Body of pancreas (tissue), 4 donors: Measurements from ENCODE around the gene NPM3.

Experiments used
- CTCF ChIP-seq, 7 experiments: fragments of 450-650 bp in 4 of 7; fragments of 200-600 bp in 3 of 7; sonication (generic) in 3 of 7; IDR thresholded peaks; one replicate each; pipeline ENCODE4 v1.5.1; 2016 to 2019; ENCODE audit warnings: antibody characterized with exemption in 7 of 7
- POLR2A ChIP-seq, 3 donors: fragments of 450-650 bp; IDR thresholded peaks; one replicate each; pipeline ENCODE4 v1.6.1; 2016; ENCODE audit warnings: antibody characterized with exemption in 3 of 3, mild to moderate bottlenecking in 2 of 3

- TF ChIP-seq POLR2A (IDR thresholded peaks at IDR 0.05) (no peak), CTCF (IDR thresholded peaks at IDR 0.05) (no peak)
Observed at GRCh38 chr10:101741938-101742337, 41.3 kb downstream of the NPM3 start.
